CD8-positive, alpha-beta memory T cell (primary cell): ENCODE results near the gene GREB1L. TPM values are rescaled to one million over a fixed set of nuclear protein-coding genes. Genes with fewer than 3 reads are reported as not detected.
A peak's percentile ranks its signal among the peaks of the same experiment; 100 is the strongest.

Experiments
- CTCF ChIA-PET: fragments of 350-600 bp; sonication (Branson Sonifier 250); formaldehyde crosslinking; loops from one replicate; lab custom pipeline; 2021; ENCODE audit warnings: antibody characterized with exemption; lab: Charles Lee
- POLR2A ChIA-PET: fragments of 350-600 bp; sonication (Branson Sonifier 250); formaldehyde crosslinking; loops from one replicate; lab custom pipeline; 2021; ENCODE audit warnings: antibody characterized with exemption; lab: Charles Lee
- DNase-seq, 5 donors: peaks; one replicate each; pipeline versions ENCODE4 v3.0.0 to v3.0.0-alpha.2; 2020 to 2022; ENCODE audit warnings: mixed read lengths in 1 of 5
- H3K27ac ChIP-seq: one replicate; pipeline ENCODE4 v1.7.0; 2013; ENCODE audit warnings: low read depth, mild to moderate bottlenecking, low read length, moderate library complexity
- H3K27me3 ChIP-seq: 2 replicates; pipeline ENCODE4 v1.7.0; 2013; ENCODE audit warnings: low read length, mild to moderate bottlenecking; ENCODE audit not compliant: insufficient read depth, poor library complexity, severe bottlenecking
- H3K36me3 ChIP-seq: 2 replicates; pipeline ENCODE4 v1.7.0; 2013; ENCODE audit warnings: mild to moderate bottlenecking, low read length, moderate library complexity; ENCODE audit not compliant: insufficient read depth
- H3K4me1 ChIP-seq: 2 replicates; pipeline ENCODE4 v1.7.0; 2013; ENCODE audit warnings: mild to moderate bottlenecking, low read length, moderate library complexity; ENCODE audit not compliant: insufficient read depth
- H3K4me3 ChIP-seq: 2 replicates; pipeline ENCODE4 v1.7.0; 2013; ENCODE audit warnings: mild to moderate bottlenecking, low read length
- H3K9me3 ChIP-seq: 2 replicates; pipeline ENCODE4 v1.7.0; 2013; ENCODE audit warnings: mild to moderate bottlenecking, low read length
- H3K27ac Mint-ChIP-seq, 8 donors: one replicate each; pipeline ENCODE4 v1.8.0; 2020 to 2021; ENCODE audit warnings: mixed read lengths in 8 of 8, mild to moderate bottlenecking in 6 of 8, inconsistent platforms in 3 of 8, moderate library complexity in 3 of 8
- H3K27me3 Mint-ChIP-seq, 2 donors: one replicate each; pipeline ENCODE4 v1.8.0; 2020 to 2021; ENCODE audit warnings: mixed read lengths in 2 of 2, mild to moderate bottlenecking in 1 of 2, moderate library complexity in 1 of 2
- H3K36me3 Mint-ChIP-seq, 3 donors: one replicate each; pipeline ENCODE4 v1.8.0; 2020 to 2021; ENCODE audit warnings: mixed read lengths in 3 of 3, inconsistent platforms in 1 of 3, mild to moderate bottlenecking in 1 of 3
- H3K4me1 Mint-ChIP-seq, 3 donors: one replicate each; pipeline ENCODE4 v1.8.0; 2020 to 2021; ENCODE audit warnings: mixed read lengths in 3 of 3, inconsistent platforms in 1 of 3, mild to moderate bottlenecking in 1 of 3
- H3K4me3 Mint-ChIP-seq, 7 donors: one replicate each; pipeline ENCODE4 v1.8.0; 2020 to 2021; ENCODE audit warnings: mixed read lengths in 7 of 7, mild to moderate bottlenecking in 6 of 7, moderate library complexity in 4 of 7, inconsistent platforms in 2 of 7
- H3K9me3 Mint-ChIP-seq, 5 donors: one replicate each; pipeline ENCODE4 v1.8.0; 2020 to 2022; ENCODE audit warnings: mixed read lengths in 5 of 5, mild to moderate bottlenecking in 3 of 5, moderate library complexity in 2 of 5, inconsistent platforms in 1 of 5
- polyA plus RNA-seq: library from polyadenylated mRNA; unstranded; fragments of 300-500 nt; fragmentation: Illumina TruSeq; gene quantifications from one replicate; pipeline ENCODE4 v1.2.3, GENCODE V29; 2021
- total RNA-seq, 2 experiments: library from RNA; stranded (reverse); gene quantifications; one replicate each; pipeline ENCODE4 v1.2.3, GENCODE V29; 2021

GREB1L gene
- total and polyA plus RNA-seq, 3 experiments from 2014 or later = 0.13 TPM; not detected in 2

DNA sequence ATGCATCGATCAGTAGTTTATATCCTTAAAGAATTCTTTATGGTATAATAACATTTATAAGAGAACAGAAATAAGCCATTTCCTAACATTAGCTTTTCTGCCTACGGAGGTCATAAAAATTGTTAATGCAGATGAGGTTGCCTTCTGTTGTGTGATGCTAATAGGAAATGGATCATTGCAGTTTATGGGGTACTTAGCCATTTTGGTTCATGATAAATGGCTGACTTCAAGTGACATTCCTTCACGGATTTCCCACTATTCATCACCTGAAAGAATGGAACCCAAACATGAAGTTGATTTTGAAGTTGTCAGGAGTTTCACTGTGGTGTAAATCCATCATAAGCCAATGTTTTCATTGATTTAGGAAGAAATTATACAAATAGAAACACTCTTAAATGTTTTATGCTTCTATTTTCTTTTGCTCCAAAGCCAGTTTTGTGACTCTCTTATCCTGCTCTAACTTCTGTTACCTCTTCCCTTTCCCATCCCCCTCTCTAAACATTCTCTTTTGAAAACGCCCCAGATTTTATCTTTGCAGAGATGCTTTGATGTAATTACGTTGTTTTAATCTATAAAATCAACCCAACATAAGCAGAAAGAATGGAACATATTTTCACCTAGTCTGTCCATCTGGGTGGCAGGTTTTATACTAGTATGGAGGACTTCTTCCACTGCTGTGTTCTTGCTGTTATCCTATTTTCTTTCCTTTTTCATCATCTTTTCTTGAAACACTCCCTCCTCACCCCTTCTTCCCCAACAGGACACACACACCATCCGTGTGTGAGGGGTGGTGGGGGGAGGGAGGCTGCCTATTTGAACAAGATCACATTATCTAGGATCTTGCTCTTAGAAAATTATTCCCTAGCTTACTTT, 58.2 kb downstream of the GREB1L start:
- CTCF ChIA-PET = no interaction called here
- POLR2A ChIA-PET = no interaction called here

DNA sequence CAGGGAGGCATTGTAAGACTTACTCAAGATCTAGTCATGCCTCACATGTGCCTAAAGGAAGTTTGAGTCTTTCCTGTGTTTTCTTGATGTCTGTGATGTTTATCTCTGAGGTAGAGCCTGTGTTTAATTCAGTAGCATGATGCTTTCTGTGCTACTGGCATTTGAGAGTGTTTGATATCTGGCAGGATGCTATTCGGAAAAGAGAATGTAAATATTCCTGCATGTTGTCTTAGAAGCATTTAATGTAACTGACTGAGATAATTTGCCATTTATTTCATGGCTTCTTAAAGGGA, 58.8 kb downstream of the GREB1L start:
- H3K27me3 ChIP-seq = no peaks in the 10 kb centered on the region
- Mint-ChIP-seq H3K27me3 (peaks cover 4 to 12% of the 10 kb centered on the region in 2 donors), H3K27ac (no peak overlapping the region), H3K4me1 (no peaks in the 10 kb centered on the region), H3K9me3 (no peaks in the 10 kb centered on the region), H3K4me3 (no peak overlapping the region), H3K36me3 (no peaks in the 10 kb centered on the region)
- no peaks in the 10 kb centered on the region for H3K9me3 ChIP-seq
- no peak overlapping the region for H3K27ac ChIP-seq
- ChIA-PET POLR2A (no interaction called here), CTCF (no interaction called here)
- H3K4me1 ChIP-seq = no peaks in the 10 kb centered on the region
- H3K36me3 ChIP-seq = no peaks in the 10 kb centered on the region
- H3K4me3 ChIP-seq = no peak overlapping the region
- no peak for DNase-seq

More for the DNA sequence above, 58.2 kb downstream of the GREB1L start:
- Histone ChIP-seq H3K27ac (no peak overlapping the region), H3K4me3 (no peak overlapping the region), H3K4me1 (no peaks in the 10 kb centered on the region), H3K9me3 (no peaks in the 10 kb centered on the region), H3K36me3 (no peaks in the 10 kb centered on the region), H3K27me3 (no peaks in the 10 kb centered on the region)
- Mint-ChIP-seq H3K9me3 (peaks cover 0 to 2% (median 0%) of the 10 kb centered on the region in 5 donors), H3K27ac (no peak overlapping the region), H3K36me3 (no peaks in the 10 kb centered on the region), H3K27me3 (peaks cover 4 to 11% of the 10 kb centered on the region in 2 donors), H3K4me1 (no peaks in the 10 kb centered on the region), H3K4me3 (no peak overlapping the region)
- no peak for DNase-seq

DNA sequence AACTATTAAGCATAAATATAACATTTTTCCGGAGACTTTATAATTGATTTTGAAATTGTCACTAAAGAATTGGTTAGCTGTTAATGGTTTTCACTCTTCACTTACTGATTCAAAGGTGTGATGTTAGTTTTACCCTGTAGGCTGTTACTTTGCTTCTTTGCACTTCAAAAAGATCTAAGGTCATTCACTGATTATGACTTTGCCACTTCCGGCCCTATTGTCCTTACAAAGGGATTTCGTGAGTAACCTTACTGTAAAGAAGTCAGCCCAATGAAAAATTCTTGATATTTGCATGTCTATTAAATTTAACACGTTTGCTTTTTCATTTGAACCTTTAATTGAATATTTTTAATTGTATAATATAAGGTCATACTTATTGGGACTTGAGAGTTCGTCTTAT, 61.4 kb downstream of the GREB1L start:
- no peak overlapping the region for H3K4me3 Mint-ChIP-seq

DNA sequence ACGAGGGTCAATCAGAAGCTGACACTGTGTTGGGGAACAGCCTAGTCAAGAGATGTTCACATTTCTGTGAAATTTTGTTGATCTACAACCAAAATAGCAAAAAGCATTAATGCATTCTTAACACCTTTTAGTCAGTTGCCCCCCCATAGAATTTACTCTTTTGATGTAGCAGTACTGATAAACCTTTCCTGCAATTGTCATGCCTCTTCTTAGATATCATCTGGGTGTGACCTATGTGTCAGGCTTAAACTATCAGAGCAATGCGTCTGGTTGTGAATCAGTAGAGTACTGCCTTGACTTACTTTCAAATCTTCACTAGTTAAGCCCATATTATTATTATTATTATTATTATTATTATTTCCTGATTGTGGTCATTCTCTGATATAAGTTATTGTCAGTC, 61.9 kb downstream of the GREB1L start:
- no peaks in the 10 kb centered on the region for H3K36me3 ChIP-seq
- no peaks in the 10 kb centered on the region for H3K9me3 ChIP-seq
- H3K4me1 ChIP-seq = no peaks in the 10 kb centered on the region
- peaks cover 0 to 2% (median 0%) of the 10 kb centered on the region in 5 donors for H3K9me3 Mint-ChIP-seq
- no peak overlapping the region for H3K27ac Mint-ChIP-seq
- no peak overlapping the region for H3K27ac ChIP-seq
- no peaks in the 10 kb centered on the region for H3K27me3 ChIP-seq
- no peak for DNase-seq
- H3K27me3 Mint-ChIP-seq = peaks cover 6 to 13% of the 10 kb centered on the region in 2 donors
- no peaks in the 10 kb centered on the region for H3K36me3 Mint-ChIP-seq
- no peaks in the 10 kb centered on the region for H3K4me1 Mint-ChIP-seq
- ChIA-PET CTCF (no interaction called here), POLR2A (no interaction called here)
- H3K4me3 Mint-ChIP-seq = no peak overlapping the region
- no peak overlapping the region for H3K4me3 ChIP-seq

More for the DNA sequence above, 61.4 kb downstream of the GREB1L start:
- POLR2A ChIA-PET = no interaction called here
- Histone ChIP-seq H3K27me3 (no peaks in the 10 kb centered on the region), H3K36me3 (no peaks in the 10 kb centered on the region), H3K27ac (no peak overlapping the region), H3K4me1 (no peaks in the 10 kb centered on the region), H3K9me3 (no peaks in the 10 kb centered on the region), H3K4me3 (no peak overlapping the region)
- DNase-seq = no peak
- CTCF ChIA-PET = no interaction called here
- no peak overlapping the region for H3K27ac Mint-ChIP-seq
- H3K4me1 Mint-ChIP-seq = no peaks in the 10 kb centered on the region
- H3K9me3 Mint-ChIP-seq = no peaks in the 10 kb centered on the region
- peaks cover 6 to 11% of the 10 kb centered on the region in 2 donors for H3K27me3 Mint-ChIP-seq
- H3K36me3 Mint-ChIP-seq = no peaks in the 10 kb centered on the region

DNA sequence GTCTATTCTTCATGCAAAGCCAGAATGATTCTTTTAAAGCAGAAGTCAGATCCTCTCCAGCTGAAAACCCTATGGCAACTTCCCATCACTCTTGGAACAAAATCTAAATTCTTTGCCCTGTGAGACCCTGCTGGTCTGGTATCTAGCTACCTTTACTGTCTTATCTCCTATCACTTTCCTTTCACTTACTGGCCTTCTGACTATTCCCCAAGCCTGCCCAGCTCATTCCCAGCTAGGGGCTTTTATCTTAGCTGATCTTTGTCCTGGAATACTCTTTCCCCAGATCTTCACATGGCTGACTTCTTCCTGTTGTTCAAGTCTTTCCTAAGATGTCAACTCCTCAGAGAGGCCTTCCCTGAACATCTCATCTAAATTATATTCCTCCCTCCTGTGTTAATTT, 63.6 kb downstream of the GREB1L start:
- no peaks in the 10 kb centered on the region for H3K36me3 ChIP-seq
- no peak overlapping the region for H3K27ac ChIP-seq
- no peak for DNase-seq
- POLR2A ChIA-PET = no interaction called here
- CTCF ChIA-PET = no interaction called here
- H3K4me3 ChIP-seq = no peak overlapping the region
- Mint-ChIP-seq H3K9me3 (peaks cover 0 to 5% (median 0%) of the 10 kb centered on the region in 5 donors), H3K4me3 (no peak overlapping the region), H3K4me1 (no peaks in the 10 kb centered on the region), H3K36me3 (no peaks in the 10 kb centered on the region), H3K27ac (no peak overlapping the region), H3K27me3 (peaks cover 11% of the 10 kb centered on the region in 2 donors)
- no peaks in the 10 kb centered on the region for H3K4me1 ChIP-seq
- H3K9me3 ChIP-seq = no peaks in the 10 kb centered on the region
- H3K27me3 ChIP-seq = no peaks in the 10 kb centered on the region

DNA sequence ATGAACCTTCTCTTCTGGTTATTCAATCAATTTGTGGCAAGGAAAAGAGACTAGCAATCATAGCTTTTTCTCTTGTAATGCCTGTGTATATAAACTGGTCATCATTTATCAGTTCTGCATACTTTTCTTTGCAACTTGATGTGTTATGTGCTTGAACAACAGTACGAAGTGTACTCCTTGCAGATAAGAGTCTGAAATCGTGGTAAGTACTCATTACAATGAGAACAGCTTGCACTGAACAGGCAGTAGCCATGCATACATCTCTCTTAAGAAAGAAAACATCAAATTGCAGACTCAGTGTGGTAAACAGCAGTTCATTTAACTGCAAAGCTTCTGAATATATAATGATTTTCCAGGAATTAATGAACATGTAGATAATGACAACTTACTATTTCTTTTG, 64.3 kb downstream of the GREB1L start:
- H3K4me3 Mint-ChIP-seq = no peak overlapping the region
- ChIA-PET POLR2A (no interaction called here), CTCF (no interaction called here)
- Histone ChIP-seq H3K4me3 (no peak overlapping the region), H3K27me3 (no peaks in the 10 kb centered on the region), H3K36me3 (no peaks in the 10 kb centered on the region), H3K9me3 (no peaks in the 10 kb centered on the region), H3K27ac (no peak overlapping the region), H3K4me1 (no peaks in the 10 kb centered on the region)
- no peaks in the 10 kb centered on the region for H3K36me3 Mint-ChIP-seq
- H3K27ac Mint-ChIP-seq = no peak overlapping the region
- H3K27me3 Mint-ChIP-seq = peaks cover 11% of the 10 kb centered on the region in 2 donors
- H3K9me3 Mint-ChIP-seq = peaks cover 0 to 5% (median 0%) of the 10 kb centered on the region in 5 donors
- no peak for DNase-seq
- no peaks in the 10 kb centered on the region for H3K4me1 Mint-ChIP-seq

DNA sequence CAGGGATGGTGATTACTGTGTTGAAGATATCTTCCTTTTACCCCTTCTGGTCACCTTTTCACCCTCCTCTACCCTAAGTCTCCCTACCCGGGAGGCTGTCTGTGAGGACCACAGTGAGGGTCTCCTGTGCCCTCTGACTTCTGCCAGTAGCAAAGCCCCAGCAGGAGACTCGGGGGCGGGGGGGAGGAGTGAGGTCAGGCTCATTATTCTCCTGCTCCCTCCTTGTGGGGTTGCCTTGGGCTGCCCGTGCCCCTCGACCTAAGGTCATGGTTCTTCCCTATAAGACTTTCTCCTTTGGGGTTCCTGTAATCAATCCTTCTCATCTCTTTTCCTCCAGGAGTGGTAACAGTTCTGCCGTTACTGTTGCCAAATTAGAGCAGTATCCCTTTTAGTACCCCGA, 65.5 kb downstream of the GREB1L start:
- no peaks in the 10 kb centered on the region for H3K4me1 Mint-ChIP-seq
- H3K36me3 Mint-ChIP-seq = no peaks in the 10 kb centered on the region
- H3K27ac Mint-ChIP-seq = no peak overlapping the region
- DNase-seq = no peak
- Histone ChIP-seq H3K36me3 (no peaks in the 10 kb centered on the region), H3K27me3 (no peaks in the 10 kb centered on the region), H3K4me1 (no peaks in the 10 kb centered on the region), H3K27ac (no peak overlapping the region), H3K9me3 (no peaks in the 10 kb centered on the region), H3K4me3 (no peak overlapping the region)
- H3K4me3 Mint-ChIP-seq = no peak overlapping the region
- H3K27me3 Mint-ChIP-seq = peaks cover 11 to 12% of the 10 kb centered on the region in 2 donors
- ChIA-PET POLR2A (no interaction called here), CTCF (no interaction called here)
- H3K9me3 Mint-ChIP-seq = peaks cover 0 to 5% (median 0%) of the 10 kb centered on the region in 5 donors

DNA sequence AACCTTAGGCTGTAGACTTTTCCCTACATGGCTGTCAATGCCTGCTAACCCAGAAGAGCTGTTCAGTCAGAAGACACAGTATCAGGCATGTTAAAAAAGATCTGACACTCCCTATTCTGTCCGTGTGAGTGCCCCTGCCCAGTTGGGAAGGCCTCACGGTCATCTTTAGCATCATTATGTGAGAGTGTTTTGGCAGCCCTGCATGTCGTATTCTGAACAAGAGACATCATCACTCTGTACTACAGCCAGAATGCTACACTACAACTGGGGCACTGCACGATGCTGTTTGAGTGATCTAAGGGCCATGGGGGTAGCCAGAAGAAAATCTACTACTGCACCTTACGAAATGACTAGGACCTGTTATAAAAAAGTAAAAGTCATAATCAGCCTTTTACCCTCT, 67.2 kb downstream of the GREB1L start:
- peak overlapping the region in 1 of 7 donors; percentile 11 for H3K4me3 Mint-ChIP-seq
- H3K27me3 Mint-ChIP-seq = peaks cover 11 to 12% of the 10 kb centered on the region in 2 donors
- Histone ChIP-seq H3K9me3 (no peaks in the 10 kb centered on the region), H3K4me1 (no peaks in the 10 kb centered on the region), H3K27me3 (no peaks in the 10 kb centered on the region), H3K36me3 (no peaks in the 10 kb centered on the region), H3K4me3 (no peak overlapping the region), H3K27ac (no peak overlapping the region)
- DNase-seq = no peak
- no peak overlapping the region for H3K27ac Mint-ChIP-seq
- ChIA-PET CTCF (interaction anchor here (1.4 kb wide), 1 partner anchor 10 kb away, joined by 3 read pairs; no protein-coding TSS in a partner anchor), POLR2A (no interaction called here)
- H3K9me3 Mint-ChIP-seq = peaks cover 0 to 5% (median 0%) of the 10 kb centered on the region in 5 donors
- no peaks in the 10 kb centered on the region for H3K36me3 Mint-ChIP-seq
- no peaks in the 10 kb centered on the region for H3K4me1 Mint-ChIP-seq
